ENCODE results near the gene PCDHAC1. TPM values are rescaled to one million over a fixed set of nuclear protein-coding genes. Genes with fewer than 3 reads are reported as not detected.
"Not testable (repeated sequence)": the region's sequence is repeated elsewhere in the genome, so short reads cannot be mapped to it uniquely, and the experiment has no call there.

PCDHAC1 gene, protein sequence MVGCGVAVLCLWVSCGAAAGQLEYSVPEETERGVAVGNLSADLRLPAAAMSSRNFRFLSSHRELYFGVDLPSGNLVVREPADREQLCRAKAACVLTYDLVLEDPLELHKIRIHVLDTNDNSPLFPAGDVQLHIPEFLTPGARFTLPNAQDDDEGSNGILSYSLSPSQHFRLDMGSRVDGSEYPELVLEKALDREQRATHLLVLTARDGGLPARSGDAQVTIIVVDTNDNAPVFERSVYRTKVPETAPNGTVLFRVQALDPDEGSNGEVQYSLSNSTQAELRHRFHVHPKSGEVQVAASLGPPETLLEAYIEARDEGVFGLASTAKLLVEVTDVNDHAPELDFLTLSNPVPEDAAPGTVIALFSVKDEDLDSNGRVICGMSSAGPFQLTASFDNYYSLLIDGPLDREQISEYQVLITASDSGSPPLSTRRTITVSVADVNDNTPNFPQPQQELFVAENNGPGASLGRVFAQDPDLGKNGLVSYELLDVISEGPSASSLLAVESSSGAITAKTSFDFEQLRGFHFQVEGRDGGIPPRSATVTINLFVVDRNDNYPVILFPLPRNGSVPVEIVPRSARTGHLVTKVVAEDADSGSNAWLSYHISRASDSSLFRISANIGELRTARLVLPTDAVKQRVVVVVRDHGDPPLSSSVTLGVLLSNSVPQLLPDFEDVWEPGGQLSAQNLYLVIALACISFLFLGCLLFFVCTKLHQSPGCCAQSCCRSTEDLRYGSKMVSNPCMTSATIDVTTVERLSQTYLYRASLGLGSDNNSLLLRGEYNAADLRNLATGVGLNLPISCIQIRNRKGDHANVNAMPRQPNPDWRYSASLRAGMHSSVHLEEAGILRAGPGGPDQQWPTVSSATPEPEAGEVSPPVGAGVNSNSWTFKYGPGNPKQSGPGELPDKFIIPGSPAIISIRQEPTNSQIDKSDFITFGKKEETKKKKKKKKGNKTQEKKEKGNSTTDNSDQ
- 3.7 TPM for total RNA-seq
- long read RNA-seq, full-length matches to known transcripts: 7 of 7 reads
- long read RNA-seq, partial matches to known transcripts: 0 of 7 reads
- long read RNA-seq, other reads (novel, unspliced or antisense): 0 of 7 reads

GRCh38 chr5:140925806-140926442, at the start of gene PCDHAC1:
Gene PCDHAC1 (plus strand): TSS chr5:140926299. CDS start chr5:140926893, 594 bp downstream.
- Histone ChIP-seq H3K27ac (no peak within 1 kb of the TSS), H3K36me3 (no peaks in the 10 kb centered on the region), H3K4me1 (peaks cover 5% of the 10 kb centered on the region), H3K4me3 (peak within 1 kb of the TSS; percentile 60), H3K27me3 (no peaks in the 10 kb centered on the region), H3K9me3 (no peaks in the 10 kb centered on the region)
- DNase-seq: peak; percentile 79
- peak; percentile 84 for ATAC-seq
- TF ChIP-seq, protein P1, sequence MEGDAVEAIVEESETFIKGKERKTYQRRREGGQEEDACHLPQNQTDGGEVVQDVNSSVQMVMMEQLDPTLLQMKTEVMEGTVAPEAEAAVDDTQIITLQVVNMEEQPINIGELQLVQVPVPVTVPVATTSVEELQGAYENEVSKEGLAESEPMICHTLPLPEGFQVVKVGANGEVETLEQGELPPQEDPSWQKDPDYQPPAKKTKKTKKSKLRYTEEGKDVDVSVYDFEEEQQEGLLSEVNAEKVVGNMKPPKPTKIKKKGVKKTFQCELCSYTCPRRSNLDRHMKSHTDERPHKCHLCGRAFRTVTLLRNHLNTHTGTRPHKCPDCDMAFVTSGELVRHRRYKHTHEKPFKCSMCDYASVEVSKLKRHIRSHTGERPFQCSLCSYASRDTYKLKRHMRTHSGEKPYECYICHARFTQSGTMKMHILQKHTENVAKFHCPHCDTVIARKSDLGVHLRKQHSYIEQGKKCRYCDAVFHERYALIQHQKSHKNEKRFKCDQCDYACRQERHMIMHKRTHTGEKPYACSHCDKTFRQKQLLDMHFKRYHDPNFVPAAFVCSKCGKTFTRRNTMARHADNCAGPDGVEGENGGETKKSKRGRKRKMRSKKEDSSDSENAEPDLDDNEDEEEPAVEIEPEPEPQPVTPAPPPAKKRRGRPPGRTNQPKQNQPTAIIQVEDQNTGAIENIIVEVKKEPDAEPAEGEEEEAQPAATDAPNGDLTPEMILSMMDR (IDR thresholded peaks at IDR 0.05): no peak
- intact Hi-C loops (cut with DNase I): no loop called here

- H3K36me3 ChIP-seq, DNase-seq, H3K27ac ChIP-seq, H3K4me1 ChIP-seq, ATAC-seq, H3K4me3 ChIP-seq, H3K9me3 ChIP-seq: not testable (repeated sequence)
- H3K27me3 ChIP-seq: peaks cover 12% of the 10 kb centered on the region
- intact Hi-C loops (cut with DNase I): loop anchor here (10.0 kb wide), 1 partner anchor 168 kb away; no protein-coding TSS in a partner anchor
These were observed 49.4 kb upstream of the PCDHAC1 start for GRCh38 chr5:140876541-140877261.

DNA sequence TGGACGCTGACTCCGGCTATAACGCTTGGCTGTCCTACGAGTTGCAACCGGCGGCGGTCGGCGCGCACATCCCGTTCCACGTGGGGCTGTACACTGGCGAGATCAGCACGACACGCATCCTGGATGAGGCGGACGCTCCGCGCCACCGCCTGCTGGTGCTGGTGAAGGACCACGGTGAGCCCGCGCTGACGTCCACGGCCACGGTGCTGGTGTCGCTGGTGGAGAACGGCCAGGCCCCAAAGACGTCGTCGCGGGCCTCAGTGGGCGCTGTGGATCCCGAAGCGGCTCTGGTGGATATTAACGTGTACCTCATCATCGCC, 48.9 kb upstream of the PCDHAC1 start:
- peaks cover 12% of the 10 kb centered on the region for H3K27me3 ChIP-seq
- no peak overlapping the region for H3K27ac ChIP-seq
- ATAC-seq (peak; percentile 40), DNase-seq (no peak)
- intact Hi-C loops (cut with DNase I): loop anchor here (10.0 kb wide), 1 partner anchor 168 kb away; no protein-coding TSS in a partner anchor
- no peaks in the 10 kb centered on the region for H3K4me1 ChIP-seq
- TF ChIP-seq, protein P1 (IDR thresholded peaks at IDR 0.05): no peak
- no peaks in the 10 kb centered on the region for H3K9me3 ChIP-seq
- H3K4me3 ChIP-seq: no peak overlapping the region
- H3K36me3 ChIP-seq: no peaks in the 10 kb centered on the region

DNA sequence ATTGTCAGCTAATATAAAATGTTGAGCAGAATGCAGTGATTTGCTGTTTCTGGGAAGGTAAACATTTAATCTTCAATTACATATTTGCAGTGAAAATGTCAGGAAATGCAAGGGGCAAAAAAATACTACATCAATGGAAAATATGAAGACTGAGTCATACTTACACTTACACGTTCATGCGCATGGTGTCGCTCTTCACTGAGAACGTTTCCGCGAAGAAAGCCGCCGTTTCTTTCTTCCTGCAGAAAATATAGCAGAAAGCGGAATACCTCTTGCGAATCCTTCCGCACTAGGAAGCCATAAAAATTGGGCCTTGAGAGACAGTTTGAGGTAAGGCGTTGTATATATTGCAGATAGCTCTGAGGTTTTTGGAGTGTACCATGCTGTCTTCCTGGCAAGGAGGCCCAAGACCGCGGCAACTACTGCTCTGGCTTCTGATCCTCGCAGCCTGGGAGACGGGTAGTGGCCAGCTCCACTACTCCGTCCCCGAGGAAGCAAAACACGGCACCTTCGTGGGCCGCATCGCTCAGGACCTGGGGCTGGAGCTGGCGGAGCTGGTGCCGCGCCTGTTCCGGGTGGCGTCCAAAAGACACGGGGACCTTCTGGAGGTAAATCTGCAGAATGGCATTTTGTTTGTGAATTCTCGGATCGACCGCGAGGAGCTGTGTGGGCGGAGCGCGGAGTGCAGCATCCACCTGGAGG, 44.1 kb upstream of the PCDHAC1 start, which contains the start of gene PCDHA13:
PCDHA13 (plus strand) TSS at position 236 of the 702 bp plus-strand sequence; CDS start at position 381, 145 bp downstream.
- H3K4me1 ChIP-seq: no peaks in the 10 kb centered on the region
- no peak within 1 kb of the TSS for H3K27ac ChIP-seq
- H3K27me3 ChIP-seq: no peaks in the 10 kb centered on the region
- peak within 1 kb of the TSS; percentile 37 for H3K4me3 ChIP-seq
- no peaks in the 10 kb centered on the region for H3K9me3 ChIP-seq
- TF ChIP-seq, protein P1 (IDR thresholded peaks at IDR 0.05): peak; percentile 51
- peak; percentile 76 for ATAC-seq
- H3K36me3 ChIP-seq: no peaks in the 10 kb centered on the region
- peak; percentile 59 for DNase-seq
- intact Hi-C loops (cut with DNase I): no loop called here

GRCh38 chr5:140882591-140882899, 43.6 kb upstream of the PCDHAC1 start:
- Histone ChIP-seq H3K36me3 (no peaks in the 10 kb centered on the region), H3K9me3 (no peaks in the 10 kb centered on the region), H3K27me3 (no peaks in the 10 kb centered on the region), H3K27ac (no peak overlapping the region), H3K4me3 (peak overlapping the region; percentile 37), H3K4me1 (no peaks in the 10 kb centered on the region)
- ATAC-seq (peak; percentile 62), DNase-seq (no peak)
- intact Hi-C loops (cut with DNase I): no loop called here
- TF ChIP-seq, protein P1 (IDR thresholded peaks at IDR 0.05): no peak

Data from upper lobe of right lung (tissue), 1 donor.